Measurements from ENCODE around the gene BUD31.

The BUD31 gene

GRCh38 chr7:99393355-99394187 lies 15.2 kb upstream of the BUD31 start:
- Histone ChIP-seq H3K36me3 (ENCODE audit: control insufficient read depth, low read length) (peaks cover 93% of the 10 kb centered on the region), H3K9me2 (replicated peaks; ENCODE audit: control insufficient read depth, low read length) (no peaks in the 10 kb centered on the region), H3K9me3 (ENCODE audit: control insufficient read depth, insufficient read depth, low read length) (no peaks in the 10 kb centered on the region), H3K27ac (ENCODE audit: low read depth, low read length) (peak overlapping the region; percentile 48), H3F3A (ENCODE audit: control insufficient read depth, insufficient read depth) (peaks cover 24% of the 10 kb centered on the region), H4K20me1 (ENCODE audit: control insufficient read depth, insufficient read depth, low read depth, low read length) (peaks cover 21% of the 10 kb centered on the region; the same call in 1 of the 2 replicates), H3K4me2 (ENCODE audit: low read length) (peak overlapping the region; percentile 85), H3K27me3 (ENCODE audit: control insufficient read depth, low read length) (no peaks in the 10 kb centered on the region), H3K4me1 (ENCODE audit: control insufficient read depth, low read length) (peaks cover 19% of the 10 kb centered on the region), H3K79me2 (ENCODE audit: control insufficient read depth, low read length) (peaks cover 11% of the 10 kb centered on the region), H3K4me3 (ENCODE audit: low read length) (peak overlapping the region; percentile 75)
- TF ChIP-seq EZH2phosphoT487 (IDR thresholded peaks at IDR 0.05; ENCODE audit: borderline replicate concordance, low read length): no peak

GRCh38 chr7:99394188-99394502 lies 14.6 kb upstream of the BUD31 start:
- Histone ChIP-seq H3K27ac (ENCODE audit: low read depth, low read length) (no peak overlapping the region), H3K4me1 (ENCODE audit: control insufficient read depth, low read length) (peaks cover 19% of the 10 kb centered on the region), H3K79me2 (ENCODE audit: control insufficient read depth, low read length) (peaks cover 11% of the 10 kb centered on the region), H3K9me3 (ENCODE audit: control insufficient read depth, insufficient read depth, low read length) (no peaks in the 10 kb centered on the region), H4K20me1 (ENCODE audit: control insufficient read depth, insufficient read depth, low read depth, low read length) (peaks cover 26% of the 10 kb centered on the region; the same call in 1 of the 2 replicates), H3F3A (ENCODE audit: control insufficient read depth, insufficient read depth) (peaks cover 27% of the 10 kb centered on the region), H3K4me2 (ENCODE audit: low read length) (no peak overlapping the region), H3K27me3 (ENCODE audit: control insufficient read depth, low read length) (no peaks in the 10 kb centered on the region), H3K36me3 (ENCODE audit: control insufficient read depth, low read length) (peaks cover 97% of the 10 kb centered on the region), H3K4me3 (ENCODE audit: low read length) (no peak overlapping the region), H3K9me2 (replicated peaks; ENCODE audit: control insufficient read depth, low read length) (no peaks in the 10 kb centered on the region)
- no peak for TF ChIP-seq EZH2phosphoT487 (IDR thresholded peaks at IDR 0.05; ENCODE audit: borderline replicate concordance, low read length)
- TF ChIP-seq, protein P1, sequence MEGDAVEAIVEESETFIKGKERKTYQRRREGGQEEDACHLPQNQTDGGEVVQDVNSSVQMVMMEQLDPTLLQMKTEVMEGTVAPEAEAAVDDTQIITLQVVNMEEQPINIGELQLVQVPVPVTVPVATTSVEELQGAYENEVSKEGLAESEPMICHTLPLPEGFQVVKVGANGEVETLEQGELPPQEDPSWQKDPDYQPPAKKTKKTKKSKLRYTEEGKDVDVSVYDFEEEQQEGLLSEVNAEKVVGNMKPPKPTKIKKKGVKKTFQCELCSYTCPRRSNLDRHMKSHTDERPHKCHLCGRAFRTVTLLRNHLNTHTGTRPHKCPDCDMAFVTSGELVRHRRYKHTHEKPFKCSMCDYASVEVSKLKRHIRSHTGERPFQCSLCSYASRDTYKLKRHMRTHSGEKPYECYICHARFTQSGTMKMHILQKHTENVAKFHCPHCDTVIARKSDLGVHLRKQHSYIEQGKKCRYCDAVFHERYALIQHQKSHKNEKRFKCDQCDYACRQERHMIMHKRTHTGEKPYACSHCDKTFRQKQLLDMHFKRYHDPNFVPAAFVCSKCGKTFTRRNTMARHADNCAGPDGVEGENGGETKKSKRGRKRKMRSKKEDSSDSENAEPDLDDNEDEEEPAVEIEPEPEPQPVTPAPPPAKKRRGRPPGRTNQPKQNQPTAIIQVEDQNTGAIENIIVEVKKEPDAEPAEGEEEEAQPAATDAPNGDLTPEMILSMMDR (IDR thresholded peaks at IDR 0.05; ENCODE audit: low read depth, low read length, poor library complexity, severe bottlenecking): no peak

DNA sequence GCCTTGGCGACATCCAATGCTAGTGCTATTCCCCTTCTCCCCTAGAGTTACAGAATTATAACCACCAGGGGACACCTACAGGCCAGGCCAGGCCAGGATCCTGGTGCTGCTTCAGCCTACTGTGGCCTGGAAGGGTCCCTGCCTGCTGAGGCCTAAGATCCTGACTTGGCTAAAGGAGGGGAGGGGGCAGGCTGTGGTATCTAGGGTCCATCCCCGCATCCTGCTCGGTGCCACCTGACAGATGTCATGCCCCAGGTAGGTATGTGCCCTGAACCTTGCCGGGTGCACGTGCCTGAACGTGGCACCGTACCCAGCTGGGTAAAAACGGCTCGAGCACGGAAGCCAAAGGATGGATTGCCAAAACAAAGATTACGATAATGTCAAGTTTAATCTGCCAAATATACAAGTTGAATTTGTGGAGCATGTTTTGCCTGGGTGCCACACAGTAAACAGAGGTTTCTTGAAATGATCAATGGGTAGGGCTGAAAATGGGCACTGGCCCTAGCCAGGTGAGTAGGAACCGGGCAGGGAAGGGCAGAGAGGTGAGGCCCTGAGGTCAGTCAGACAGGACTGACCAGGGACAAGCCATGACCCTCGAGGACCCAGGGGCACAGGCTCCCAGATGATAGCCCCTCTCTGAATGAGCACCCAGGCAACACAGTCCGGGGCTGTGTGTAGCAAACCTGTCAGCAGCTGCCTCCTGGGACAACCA lies 13.0 kb upstream of the BUD31 start:
- Histone ChIP-seq H3K4me2 (ENCODE audit: low read length) (no peak overlapping the region), H3K36me3 (ENCODE audit: control insufficient read depth, low read length) (peaks cover 98% of the 10 kb centered on the region), H4K20me1 (ENCODE audit: control insufficient read depth, insufficient read depth, low read depth, low read length) (peaks cover 34% of the 10 kb centered on the region; the same call in 1 of the 2 replicates), H3K4me3 (ENCODE audit: low read length) (no peak overlapping the region), H3K4me1 (ENCODE audit: control insufficient read depth, low read length) (peaks cover 19% of the 10 kb centered on the region), H3K79me2 (ENCODE audit: control insufficient read depth, low read length) (peaks cover 15% of the 10 kb centered on the region), H3K27me3 (ENCODE audit: control insufficient read depth, low read length) (no peaks in the 10 kb centered on the region), H3F3A (ENCODE audit: control insufficient read depth, insufficient read depth) (peaks cover 27% of the 10 kb centered on the region), H3K9me3 (ENCODE audit: control insufficient read depth, insufficient read depth, low read length) (no peaks in the 10 kb centered on the region), H3K27ac (ENCODE audit: low read depth, low read length) (no peak overlapping the region), H3K9me2 (replicated peaks; ENCODE audit: control insufficient read depth, low read length) (no peaks in the 10 kb centered on the region)
- no peak for TF ChIP-seq EZH2phosphoT487 (IDR thresholded peaks at IDR 0.05; ENCODE audit: borderline replicate concordance, low read length)
- TF ChIP-seq, protein P1 (IDR thresholded peaks at IDR 0.05; ENCODE audit: low read depth, low read length, poor library complexity, severe bottlenecking): no peak
